Large intestine (tissue), 3 donors: Measurements from ENCODE around the gene TP63. TPM values are rescaled to one million over a fixed set of nuclear protein-coding genes. Genes with fewer than 3 reads are reported as not detected.
"Not testable (repeated sequence)": the region's sequence is repeated elsewhere in the genome, so short reads cannot be mapped to it uniquely, and the experiment has no call there.

Experiments
- DNase-seq, 2 donors: peaks; one replicate each; pipeline versions ENCODE4 v3.0.0 to v3.0.0-alpha.2; 2013
- H3K27ac ChIP-seq: one replicate; pipeline ENCODE4 v1.5.1; 2013; ENCODE audit warnings: low read length
- H3K27me3 ChIP-seq: 2 replicates; pipeline ENCODE4 v1.6.1; 2013; ENCODE audit warnings: low read length; ENCODE audit not compliant: control insufficient read depth, insufficient read depth
- H3K36me3 ChIP-seq: 2 replicates; pipeline ENCODE4 v1.6.1; 2013; ENCODE audit warnings: low read length; ENCODE audit not compliant: control insufficient read depth, insufficient read depth
- H3K4me1 ChIP-seq: one replicate; pipeline ENCODE4 v1.6.1; 2013; ENCODE audit warnings: low read length; ENCODE audit not compliant: control insufficient read depth, insufficient read depth
- H3K4me3 ChIP-seq: one replicate; pipeline ENCODE4 v1.5.1; 2013; ENCODE audit warnings: low read length
- H3K9me3 ChIP-seq: one replicate; pipeline ENCODE4 v1.6.1; 2013; ENCODE audit warnings: mild to moderate bottlenecking, low read depth, low read length, moderate library complexity; ENCODE audit not compliant: control insufficient read depth
- WGBS: methylation state at CpG from one replicate; pipeline ENCODE4 v1.1.5; 2013; ENCODE audit warnings: low lambda C conversion rate; ENCODE audit not compliant: insufficient coverage; 5-methylcytosine and 5-hydroxymethylcytosine counted together
- polyA plus RNA-seq: library from polyadenylated mRNA; unstranded; fragments of 120-200 nt; gene quantifications from one replicate; pipeline ENCODE4 v1.2.1, GENCODE V29; 2013

TP63 gene
- polyA plus RNA-seq, 1 donor, result 0.07 TPM

- not testable (repeated sequence) for H3K9me3 ChIP-seq, H3K27me3 ChIP-seq, H3K36me3 ChIP-seq, H3K4me3 ChIP-seq, H3K4me1 ChIP-seq, DNase-seq, H3K27ac ChIP-seq
- no CpG with 5 or more reads among the region's 45 CpGs for WGBS
Observed at GRCh38 chr3:189596078-189596979, 34.9 kb upstream of the TP63 start.

- Histone ChIP-seq H3K27ac (no peak overlapping the region), H3K9me3 (peaks cover 4% of the 10 kb centered on the region), H3K4me3 (no peak overlapping the region), H3K36me3 (no peaks in the 10 kb centered on the region), H3K4me1 (no peaks in the 10 kb centered on the region), H3K27me3 (no peaks in the 10 kb centered on the region)
- 92% methylated on average over 2 of the region's 2 CpGs for whole genome bisulfite sequencing
- no peak for DNase-seq
Observed at GRCh38 chr3:189597918-189598317, 33.3 kb upstream of the TP63 start.

- H3K4me3 ChIP-seq, result no peak overlapping the region
- H3K27me3 ChIP-seq, result no peaks in the 10 kb centered on the region
- peaks cover 4% of the 10 kb centered on the region for H3K9me3 ChIP-seq
- DNase-seq, result no peak
- H3K27ac ChIP-seq, result no peak overlapping the region
- H3K4me1 ChIP-seq, result no peaks in the 10 kb centered on the region
- no peaks in the 10 kb centered on the region for H3K36me3 ChIP-seq
- WGBS, result 100% methylated on average over 2 of the region's 6 CpGs
Observed at GRCh38 chr3:189598530-189599225, 32.5 kb upstream of the TP63 start.

- 100% methylated on average over 3 of the region's 5 CpGs for WGBS
Observed at GRCh38 chr3:189602471-189602870, 28.7 kb upstream of the TP63 start.

GRCh38 chr3:189605717-189606116, 25.5 kb upstream of the TP63 start:
- no peaks in the 10 kb centered on the region for H3K4me1 ChIP-seq
- no peaks in the 10 kb centered on the region for H3K36me3 ChIP-seq
- no peak for DNase-seq
- H3K9me3 ChIP-seq, result no peaks in the 10 kb centered on the region
- H3K4me3 ChIP-seq, result no peak overlapping the region
- WGBS, result 88% methylated on average over 1 of the region's 2 CpGs
- no peak overlapping the region for H3K27ac ChIP-seq
- no peaks in the 10 kb centered on the region for H3K27me3 ChIP-seq

More at GRCh38 chr3:189602471-189602870, 28.7 kb upstream of the TP63 start:
- H3K9me3 ChIP-seq, result no peaks in the 10 kb centered on the region
- H3K4me1 ChIP-seq, result no peaks in the 10 kb centered on the region
- DNase-seq, result no peak
- no peak overlapping the region for H3K4me3 ChIP-seq
- no peak overlapping the region for H3K27ac ChIP-seq
- no peaks in the 10 kb centered on the region for H3K27me3 ChIP-seq
- H3K36me3 ChIP-seq, result no peaks in the 10 kb centered on the region

- no peaks in the 10 kb centered on the region for H3K4me1 ChIP-seq
- DNase-seq, result no peak
- H3K27ac ChIP-seq, result no peak overlapping the region
- no peaks in the 10 kb centered on the region for H3K36me3 ChIP-seq
- no CpG with 5 or more reads among the region's 4 CpGs for WGBS
- H3K4me3 ChIP-seq, result no peak overlapping the region
- no peaks in the 10 kb centered on the region for H3K27me3 ChIP-seq
- H3K9me3 ChIP-seq, result no peaks in the 10 kb centered on the region
Observed at GRCh38 chr3:189606774-189607173, 24.4 kb upstream of the TP63 start.

- H3K4me3 ChIP-seq, H3K27me3 ChIP-seq, H3K27ac ChIP-seq, H3K36me3 ChIP-seq, H3K9me3 ChIP-seq, H3K4me1 ChIP-seq, DNase-seq: not testable (repeated sequence)
- no CpG with 5 or more reads among the region's 2 CpGs for WGBS
Observed at GRCh38 chr3:189612641-189613040, 18.5 kb upstream of the TP63 start.

GRCh38 chr3:189613122-189613521, 18.1 kb upstream of the TP63 start:
- no CpG with 5 or more reads among the region's 1 CpG for WGBS
- Histone ChIP-seq H3K9me3 (no peaks in the 10 kb centered on the region), H3K36me3 (no peaks in the 10 kb centered on the region), H3K4me3 (no peak overlapping the region), H3K4me1 (no peaks in the 10 kb centered on the region), H3K27ac (no peak overlapping the region), H3K27me3 (no peaks in the 10 kb centered on the region)
- no peak for DNase-seq

GRCh38 chr3:189621948-189622603, 9.1 kb upstream of the TP63 start:
- no peaks in the 10 kb centered on the region for H3K9me3 ChIP-seq
- no peaks in the 10 kb centered on the region for H3K27me3 ChIP-seq
- no peak overlapping the region for H3K27ac ChIP-seq
- no peaks in the 10 kb centered on the region for H3K4me1 ChIP-seq
- 80% methylated on average over 1 of the region's 9 CpGs for WGBS
- H3K36me3 ChIP-seq, result no peaks in the 10 kb centered on the region
- DNase-seq, result no peak
- no peak overlapping the region for H3K4me3 ChIP-seq

- no peaks in the 10 kb centered on the region for H3K27me3 ChIP-seq
- no peak for DNase-seq
Observed at GRCh38 chr3:189622629-189623028, 8.6 kb upstream of the TP63 start.

More at GRCh38 chr3:189622629-189623028, 8.6 kb upstream of the TP63 start:
- no peaks in the 10 kb centered on the region for H3K36me3 ChIP-seq
- H3K27ac ChIP-seq, result no peak overlapping the region
- no peaks in the 10 kb centered on the region for H3K9me3 ChIP-seq
- WGBS, result no CpG with 5 or more reads among the region's 7 CpGs
- no peaks in the 10 kb centered on the region for H3K4me1 ChIP-seq
- H3K4me3 ChIP-seq, result no peak overlapping the region
